GM12878 (cell line): Measurements from ENCODE around the gene ESR2. TPM values are rescaled to one million over a fixed set of nuclear protein-coding genes. Genes with fewer than 3 reads are reported as not detected.

ENCODE experiments used
- BCL11A ChIP-seq: IDR thresholded peaks from 2 replicates; pipeline ENCODE4 v1.6.1; 2011; ENCODE audit warnings: low read depth, low read length
- BHLHE40 ChIP-seq, 2 experiments: fragments of 450-650 bp in 1 of 2; IDR thresholded peaks; 2 replicates each; pipeline ENCODE4 v1.6.1; 2011 to 2017; ENCODE audit warnings: low read depth in 2 of 2, borderline replicate concordance in 1 of 2, improper control_type of control experiment in 1 of 2, low read length in 1 of 2, mild to moderate bottlenecking in 1 of 2
- CBFB ChIP-seq: IDR thresholded peaks from 2 replicates; pipeline ENCODE4 v1.6.1; 2016; ENCODE audit warnings: antibody characterized with exemption, low read depth
- CREB1 ChIP-seq: IDR thresholded peaks from 2 replicates; pipeline ENCODE4 v1.6.1; 2012; ENCODE audit warnings: low read depth, mild to moderate bottlenecking, inconsistent platforms
- FOXM1 ChIP-seq: IDR thresholded peaks from 2 replicates; pipeline ENCODE4 v1.6.1; 2012; ENCODE audit warnings: low read depth, mild to moderate bottlenecking, inconsistent platforms, low read length, moderate library complexity
- HDGF ChIP-seq: fragments of 450-650 bp; IDR thresholded peaks from 2 replicates; pipeline ENCODE4 v1.6.1; 2016; ENCODE audit warnings: antibody characterized with exemption
- IRF4 ChIP-seq: IDR thresholded peaks from 2 replicates; pipeline ENCODE4 v1.6.1; 2011; ENCODE audit warnings: low read depth, low read length
- KAT2A ChIP-seq: conservative IDR thresholded peaks from 2 replicates; pipeline ENCODE4 v1.6.1; 2011; ENCODE audit warnings: low read depth, low read length; ENCODE audit not compliant: control insufficient read depth
- KLF5 ChIP-seq: fragments of 450-650 bp; IDR thresholded peaks from 2 replicates; pipeline ENCODE4 v1.6.1; 2014; ENCODE audit warnings: mild to moderate bottlenecking; ENCODE audit not compliant: partially characterized antibody
- MEF2B ChIP-seq: fragments of 450-650 bp; IDR thresholded peaks from 2 replicates; pipeline ENCODE4 v1.6.1; 2018; ENCODE audit warnings: mild to moderate bottlenecking, moderate library complexity; ENCODE audit not compliant: partially characterized antibody, poor library complexity, severe bottlenecking
- MXI1 ChIP-seq: fragments of 150-350 bp; IDR thresholded peaks from 2 replicates; pipeline ENCODE4 v1.6.1; 2011; ENCODE audit warnings: low read depth, mild to moderate bottlenecking, inconsistent platforms, low read length, improper control_type of control experiment
- NR2F1 ChIP-seq: fragments of 450-650 bp; conservative IDR thresholded peaks from 2 replicates; pipeline ENCODE4 v1.6.1; 2017; ENCODE audit warnings: mild to moderate bottlenecking
- RAD21 ChIP-seq: IDR thresholded peaks from 2 replicates; pipeline ENCODE4 v1.6.1; 2011; ENCODE audit warnings: mild to moderate bottlenecking, low read depth, low read length, moderate library complexity; ENCODE audit not compliant: insufficient read depth
- RELA ChIP-seq: fragments of 450-650 bp; IDR thresholded peaks from 2 replicates; pipeline ENCODE4 v1.8.0; 2014; ENCODE audit warnings: borderline replicate concordance; ENCODE audit not compliant: partially characterized antibody
- SMAD1 ChIP-seq: fragments of 450-650 bp; IDR thresholded peaks from 2 replicates; pipeline ENCODE4 v1.6.1; 2018; ENCODE audit warnings: mild to moderate bottlenecking, low read depth; ENCODE audit not compliant: partially characterized antibody
- SPI1 ChIP-seq: IDR thresholded peaks from 2 replicates; pipeline ENCODE4 v1.6.1; 2011; ENCODE audit warnings: low read depth, mild to moderate bottlenecking, low read length, moderate library complexity, borderline replicate concordance; ENCODE audit not compliant: insufficient read depth
- SREBF2 ChIP-seq: IDR thresholded peaks from 2 replicates; pipeline ENCODE4 v1.6.1; 2012; ENCODE audit warnings: mild to moderate bottlenecking, low read length
- STAT3 ChIP-seq: IDR thresholded peaks from 2 replicates; pipeline ENCODE4 v1.6.1; 2011; ENCODE audit warnings: low read depth, low read length, improper control_type of control experiment
- SUPT20H ChIP-seq: IDR thresholded peaks from 2 replicates; pipeline ENCODE4 v1.6.1; 2011; ENCODE audit warnings: low read depth, mild to moderate bottlenecking, low read length, moderate library complexity, borderline replicate concordance; ENCODE audit not compliant: control insufficient read depth
- TAF1 ChIP-seq: IDR thresholded peaks from 2 replicates; pipeline ENCODE4 v1.6.1; 2011; ENCODE audit warnings: mild to moderate bottlenecking, low read depth, low read length, borderline replicate concordance
- TARDBP ChIP-seq: IDR thresholded peaks from 2 replicates; pipeline ENCODE4 v1.6.1; 2016; ENCODE audit warnings: borderline replicate concordance
- TCF3 ChIP-seq: IDR thresholded peaks from 2 replicates; pipeline ENCODE4 v1.6.1; 2012; ENCODE audit warnings: low read depth, mild to moderate bottlenecking, low read length, borderline replicate concordance; ENCODE audit not compliant: insufficient read depth
- WRNIP1 ChIP-seq: IDR thresholded peaks from 2 replicates; pipeline ENCODE4 v1.6.1; 2011; ENCODE audit warnings: low read depth, low read length, improper control_type of control experiment, borderline replicate concordance
- YBX1 ChIP-seq: fragments of 450-650 bp; IDR thresholded peaks from 2 replicates; pipeline ENCODE4 v1.6.1; 2016; ENCODE audit warnings: antibody characterized with exemption
- ZBED1 ChIP-seq: IDR thresholded peaks from 2 replicates; pipeline ENCODE4 v1.6.1; 2016; ENCODE audit warnings: borderline replicate concordance
- ZNF24 ChIP-seq: fragments of 450-650 bp; IDR thresholded peaks from 2 replicates; pipeline ENCODE4 v1.6.1; 2017; ENCODE audit warnings: antibody characterized with exemption, mild to moderate bottlenecking
- ZSCAN29 ChIP-seq: fragments of 450-650 bp; IDR thresholded peaks from 2 replicates; pipeline ENCODE4 v1.6.1; 2017; ENCODE audit warnings: mild to moderate bottlenecking, moderate library complexity
- polyA plus RNA-seq, 11 experiments: library from polyadenylated mRNA; depleted of rRNA in 4 of 11; unstranded in 6 of 11; stranded (reverse) in 5 of 11; fragments of >200 nt; fragmentation: Nextera tagmentation in 4 of 11; fragmentation: Illumina TruSeq in 1 of 11; extraction: Ambion mirVana in 4 of 11; extraction: Trizol in 1 of 11; gene quantifications; 1 replicate in 1 of 11; 2 replicates in 10 of 11; pipeline versions ENCODE4 v1.2.1 to v1.2.3, GENCODE V29; 2011 to 2016; ENCODE audit warnings: inconsistent platforms in 2 of 11, missing spikeins in 2 of 11, low read depth in 1 of 11
- total RNA-seq, 4 experiments: library from RNA; depleted of rRNA in 3 of 4; stranded (reverse); fragments of >200 nt in 3 of 4; fragmentation: Illumina TruSeq in 1 of 4; extraction: Trizol in 1 of 4; gene quantifications; 2 replicates each; pipeline versions ENCODE4 v1.2.1 to v1.2.3, GENCODE V29; 2013 to 2021
- TF ChIP-seq, protein P1 (sequence below): fragments of 450-650 bp; conservative IDR thresholded peaks from 2 replicates; pipeline ENCODE4 v1.6.1; 2017; ENCODE audit warnings: mild to moderate bottlenecking, moderate library complexity

Gene ESR2
- total and polyA plus RNA-seq, 10 of the 15 experiments (the other 5 are each of a cell fraction or from before 2014, with no cell fraction given): 0.29 to 2.6 (median 0.81) TPM

DNA sequence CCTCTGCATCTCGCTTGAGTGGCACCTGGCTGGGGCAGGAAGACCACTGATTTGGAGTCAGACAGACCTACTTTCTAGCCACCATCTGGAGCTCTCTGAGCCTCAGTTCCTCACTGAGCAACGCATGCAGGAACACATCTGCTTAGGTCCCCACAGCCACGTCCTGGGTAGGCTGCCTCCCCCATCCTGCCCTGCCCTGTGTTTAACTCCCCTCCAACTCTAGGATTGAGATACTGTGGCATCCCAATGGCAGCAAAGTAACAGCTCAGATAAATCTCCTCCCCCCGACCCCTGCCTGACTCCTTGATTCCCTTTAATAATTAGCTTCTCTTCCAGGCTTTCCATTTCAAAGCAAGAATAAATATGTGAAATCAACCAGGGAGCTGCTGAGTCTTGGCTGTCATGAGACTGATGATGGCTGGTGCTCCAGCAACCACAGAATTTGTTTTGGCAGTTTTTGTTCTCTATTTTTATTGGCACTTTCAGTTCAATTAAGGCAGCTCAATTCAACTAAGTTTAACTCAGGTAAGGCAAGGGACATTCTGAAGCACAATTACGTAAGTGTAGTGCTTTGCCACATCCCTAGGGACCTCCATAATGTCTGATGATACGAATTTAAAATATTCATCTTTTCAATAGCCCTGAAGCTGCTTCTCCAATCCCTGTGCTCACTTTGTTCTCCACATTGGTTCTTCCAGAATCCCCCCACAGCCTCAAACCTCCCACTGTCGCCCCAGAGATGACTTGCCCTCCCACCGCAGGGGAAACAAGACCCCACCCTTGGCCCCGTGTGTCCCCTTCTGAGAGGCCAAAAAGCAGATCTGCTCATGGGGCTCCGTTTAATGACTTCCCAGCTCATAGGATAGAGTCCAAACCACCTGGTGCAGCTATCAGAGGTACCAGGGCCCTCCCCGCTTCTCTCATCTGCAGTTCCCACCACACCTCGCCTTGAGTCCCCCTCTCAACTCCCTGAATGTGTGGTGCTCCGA lies 58.2 kb downstream of the ESR2 start (continued):
- TF ChIP-seq ZBED1 (peak; percentile 66; the same call in 1 of the 2 replicates), SMAD1 (no peak), CREB1 (peak; percentile 39; the same call in 1 of the 2 replicates), WRNIP1 (no peak), BHLHE40 (IDR thresholded peaks at IDR 0.05; ENCODE audit: borderline replicate concordance in 1 of 2, low read depth in 2 of 2, low read length in 1 of 2) (peak; percentile 48 to 84), SREBF2 (no peak), SPI1 (peak; percentile 81), TAF1 (0 out of 2 replicates have a peak, but pooled peaks have one; percentile 25), TCF3 (0 out of 2 replicates have a peak, but pooled peaks have one; percentile 57), KLF5 (no peak), TARDBP (no peak), MXI1 (0 out of 2 replicates have a peak, but pooled peaks have one; percentile 1), HDGF (peak; percentile 75), MEF2B (peak; percentile 97), RAD21 (no peak), IRF4 (no peak), BCL11A (peak; percentile 50; the same call in 1 of the 2 replicates), KAT2A (no peak), YBX1 (no peak), FOXM1 (peak; percentile 81; the same call in 1 of the 2 replicates), RELA (no peak), SUPT20H (no peak), ZNF24 (no peak), STAT3 (no peak; the same call in 1 of the 2 replicates), NR2F1 (peak; percentile 83), CBFB (no peak; the same call in 1 of the 2 replicates), ZSCAN29 (no peak)
- TF ChIP-seq, protein P1, sequence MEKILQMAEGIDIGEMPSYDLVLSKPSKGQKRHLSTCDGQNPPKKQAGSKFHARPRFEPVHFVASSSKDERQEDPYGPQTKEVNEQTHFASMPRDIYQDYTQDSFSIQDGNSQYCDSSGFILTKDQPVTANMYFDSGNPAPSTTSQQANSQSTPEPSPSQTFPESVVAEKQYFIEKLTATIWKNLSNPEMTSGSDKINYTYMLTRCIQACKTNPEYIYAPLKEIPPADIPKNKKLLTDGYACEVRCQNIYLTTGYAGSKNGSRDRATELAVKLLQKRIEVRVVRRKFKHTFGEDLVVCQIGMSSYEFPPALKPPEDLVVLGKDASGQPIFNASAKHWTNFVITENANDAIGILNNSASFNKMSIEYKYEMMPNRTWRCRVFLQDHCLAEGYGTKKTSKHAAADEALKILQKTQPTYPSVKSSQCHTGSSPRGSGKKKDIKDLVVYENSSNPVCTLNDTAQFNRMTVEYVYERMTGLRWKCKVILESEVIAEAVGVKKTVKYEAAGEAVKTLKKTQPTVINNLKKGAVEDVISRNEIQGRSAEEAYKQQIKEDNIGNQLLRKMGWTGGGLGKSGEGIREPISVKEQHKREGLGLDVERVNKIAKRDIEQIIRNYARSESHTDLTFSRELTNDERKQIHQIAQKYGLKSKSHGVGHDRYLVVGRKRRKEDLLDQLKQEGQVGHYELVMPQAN: no peak
